PC-9 (cell line): ENCODE measurements around the gene APC.

ENCODE experiments used
- CTCF ChIP-seq: fragments of 200-600 bp; sonication (generic); conservative IDR thresholded peaks from 2 replicates; pipeline ENCODE4 v1.6.1; 2017; ENCODE audit warnings: mixed run types, antibody characterized with exemption, mild to moderate bottlenecking, moderate library complexity
- EZH2 ChIP-seq: fragments of 200-600 bp; sonication (generic); IDR thresholded peaks from 2 replicates; pipeline ENCODE4 v1.8.0; 2017; ENCODE audit warnings: antibody characterized with exemption, low read depth

- TF ChIP-seq CTCF: no peak
- no peak for TF ChIP-seq EZH2
Observed at GRCh38 chr5:112758676-112759075, 21.0 kb downstream of the APC start.
